Left colon (tissue), 2 donors: ENCODE results near the gene NCKAP5. TPM values are rescaled to one million over a fixed set of nuclear protein-coding genes. Genes with fewer than 3 reads are reported as not detected.
"Not testable (repeated sequence)": the region's sequence is repeated elsewhere in the genome, so short reads cannot be mapped to it uniquely, and the experiment has no call there.

Source experiments
- ATAC-seq: fragments of 200-7000 bp; cut with Tn5 transposase; one replicate; pipeline ENCODE4 v1.9.1; 2020; ENCODE audit warnings: mild to moderate bottlenecking, moderate library complexity
- DNase-seq, 2 donors: peaks; one replicate each; pipeline ENCODE4 v3.0.0-alpha.2; 2020
- intact Hi-C, 2 donors: fragments of 100-400 bp; cut with DNase I in 1 of 2; cut with micrococcal nuclease in 1 of 2; formaldehyde crosslinking; loops; one replicate each; pipeline versions ENCODE4 v1.11.2 to v1.14.0; 2022; cut with DNase I, micrococcal nuclease
- total RNA-seq, 2 donors: library from RNA; stranded (reverse); fragmentation: NEBNext Ultra II Directional; extraction: Animal tissue kit (Norgen Biotek cat#: 25700); gene quantifications; one replicate each; pipeline ENCODE4 v1.2.1, GENCODE V29; 2021
- donor health status: DM: no; HTN: no; CAD: no.
- donor health status: DM: yes; HTN: yes; CAD: no.

Gene NCKAP5
- total RNA-seq, 2 donors from 2014 or later, result 2.0 to 5.8 TPM

- DNase-seq, result no peak
- ATAC-seq, result no peak
- intact Hi-C loops, result no loop called here
Measured at GRCh38 chr2:132729522-132729921, 838.7 kb downstream of the NCKAP5 start.

- ATAC-seq, result no peak
- intact Hi-C loops, result no loop called here
Measured at GRCh38 chr2:132726155-132726554, 842.1 kb downstream of the NCKAP5 start.

GRCh38 chr2:132725748-132726147 is 842.5 kb downstream of the NCKAP5 start:
- intact Hi-C loops, result no loop called here
- ATAC-seq, result no peak

More at GRCh38 chr2:132726155-132726554, 842.1 kb downstream of the NCKAP5 start:
- no peak for DNase-seq

GRCh38 chr2:132725148-132725547 is 843.1 kb downstream of the NCKAP5 start:
- DNase-seq (no peak), ATAC-seq (no peak)
- intact Hi-C loops, result no loop called here

More at GRCh38 chr2:132725748-132726147, 842.5 kb downstream of the NCKAP5 start:
- DNase-seq, result no peak

- DNase-seq (no peak), ATAC-seq (no peak)
- intact Hi-C loops, result no loop called here
Measured at GRCh38 chr2:132721938-132722337, 846.3 kb downstream of the NCKAP5 start.

- intact Hi-C loops, result no loop called here
- ATAC-seq (no peak), DNase-seq (no peak)
Measured at GRCh38 chr2:132720393-132720792, 847.9 kb downstream of the NCKAP5 start.

- intact Hi-C loops, result no loop called here
- DNase-seq (no peak), ATAC-seq (no peak)
Measured at GRCh38 chr2:132719480-132719879, 848.8 kb downstream of the NCKAP5 start.

GRCh38 chr2:132716954-132717353 is 851.3 kb downstream of the NCKAP5 start:
- intact Hi-C loops, result no loop called here
- ATAC-seq, result no peak
- DNase-seq, result no peak

GRCh38 chr2:132715386-132716351 is 852.6 kb downstream of the NCKAP5 start:
- intact Hi-C loops, result no loop called here
- no peak for DNase-seq
- no peak for ATAC-seq

GRCh38 chr2:132703396-132703795 is 864.9 kb downstream of the NCKAP5 start:
- no peak for ATAC-seq
- intact Hi-C loops, result no loop called here

GRCh38 chr2:132701810-132702209 is 866.5 kb downstream of the NCKAP5 start:
- intact Hi-C loops, result no loop called here
- ATAC-seq (no peak), DNase-seq (no peak)

More at GRCh38 chr2:132703396-132703795, 864.9 kb downstream of the NCKAP5 start:
- DNase-seq, result no peak

- ATAC-seq, DNase-seq, intact Hi-C loops: not testable (repeated sequence)
Measured at GRCh38 chr2:132699802-132700201, 868.5 kb downstream of the NCKAP5 start.

- DNase-seq, ATAC-seq, intact Hi-C loops: not testable (repeated sequence)
Measured at GRCh38 chr2:132698347-132698746, 869.9 kb downstream of the NCKAP5 start.

- DNase-seq (no peak), ATAC-seq (no peak)
- intact Hi-C loops, result no loop called here
Measured at GRCh38 chr2:132697556-132698205, 870.6 kb downstream of the NCKAP5 start.

GRCh38 chr2:132692816-132693215 is 875.4 kb downstream of the NCKAP5 start:
- intact Hi-C loops, result no loop called here
- DNase-seq (no peak), ATAC-seq (no peak)

- DNase-seq (no peak), ATAC-seq (no peak)
- intact Hi-C loops, result no loop called here
Measured at GRCh38 chr2:132691556-132691955, 876.7 kb downstream of the NCKAP5 start.

- intact Hi-C loops, result no loop called here
- no peak for DNase-seq
- ATAC-seq, result no peak
Measured at GRCh38 chr2:132690664-132691303, 877.5 kb downstream of the NCKAP5 start.

GRCh38 chr2:132681766-132682165 is 886.5 kb downstream of the NCKAP5 start:
- intact Hi-C loops, result no loop called here
- ATAC-seq (peak; percentile 40), DNase-seq (no peak)

- DNase-seq, result no peak
- intact Hi-C loops, result no loop called here
- ATAC-seq, result no peak
Measured at GRCh38 chr2:132680544-132680943, 887.7 kb downstream of the NCKAP5 start.
